HepG2 (cell line): Measurements from ENCODE around the gene ATG2A. TPM values are rescaled to one million over a fixed set of nuclear protein-coding genes. Genes with fewer than 3 reads are reported as not detected.

Source experiments
- ATF4 ChIP-seq, 2 experiments: fragments of 450-650 bp in 1 of 2; sonication (generic) in 1 of 2; formaldehyde crosslinking; IDR thresholded peaks; 2 replicates each; pipeline versions ENCODE4 v1.5.0 to v1.8.0; 2020 to 2022; ENCODE audit warnings: mild to moderate bottlenecking in 1 of 2, missing genetic modification reagents in 1 of 2
- ATF6 ChIP-seq: sonication (generic); formaldehyde crosslinking; conservative IDR thresholded peaks from 2 replicates; pipeline ENCODE4 v1.4.0; 2020; ENCODE audit warnings: missing genetic modification reagents
- CBX1 ChIP-seq: IDR thresholded peaks from one replicate; pipeline ENCODE4 v1.6.1; 2016; ENCODE audit warnings: antibody characterized with exemption, low read depth
- HNRNPK ChIP-seq: fragments of 200-400 bp; formaldehyde crosslinking; IDR thresholded peaks from 2 replicates; pipeline ENCODE4 v1.6.1; 2018; ENCODE audit warnings: low read length, low read depth, moderate library complexity, mild to moderate bottlenecking; ENCODE audit not compliant: poor library complexity, severe bottlenecking
- JUNB ChIP-seq: sonication (generic); formaldehyde crosslinking; IDR thresholded peaks from 2 replicates; pipeline ENCODE4 v1.8.0; 2022; ENCODE audit warnings: missing genetic modification reagents, mild to moderate bottlenecking, borderline replicate concordance
- KLF15 ChIP-seq: sonication (generic); formaldehyde crosslinking; IDR thresholded peaks from 2 replicates; pipeline ENCODE4 v1.8.1; 2023; ENCODE audit warnings: borderline replicate concordance, mild to moderate bottlenecking, inconsistent platforms, missing genetic modification reagents, mixed read lengths
- MIER2 ChIP-seq: IDR thresholded peaks from 2 replicates; pipeline ENCODE4 v1.6.1; 2016; ENCODE audit warnings: missing biosample characterization, missing genetic modification reagents
- MIER3 ChIP-seq: IDR thresholded peaks from 2 replicates; pipeline ENCODE4 v1.6.1; 2016; ENCODE audit warnings: missing compliant biosample characterization, borderline replicate concordance
- RBAK ChIP-seq: sonication (generic); formaldehyde crosslinking; IDR thresholded peaks from 2 replicates; pipeline ENCODE4 v1.5.1; 2020; ENCODE audit warnings: mild to moderate bottlenecking, missing genetic modification reagents
- ZNF329 ChIP-seq: sonication (generic); formaldehyde crosslinking; IDR thresholded peaks from 2 replicates; pipeline ENCODE4 v1.9.0; 2021; ENCODE audit warnings: low read depth, mild to moderate bottlenecking, missing genetic modification reagents
- ZNF350 ChIP-seq: sonication (generic); formaldehyde crosslinking; IDR thresholded peaks from 2 replicates; pipeline ENCODE4 v1.4.0; 2020; ENCODE audit warnings: mild to moderate bottlenecking, low read depth, missing genetic modification reagents, borderline replicate concordance
- ZNF646 ChIP-seq: sonication (generic); formaldehyde crosslinking; IDR thresholded peaks from 2 replicates; pipeline ENCODE4 v1.9.0; 2021; ENCODE audit warnings: mild to moderate bottlenecking, missing genetic modification reagents
- ZNF687 ChIP-seq: sonication (generic); formaldehyde crosslinking; IDR thresholded peaks from 2 replicates; pipeline ENCODE4 v1.5.1; 2020; ENCODE audit warnings: mild to moderate bottlenecking, missing genetic modification reagents, moderate library complexity
- ZNF790 ChIP-seq: sonication (generic); formaldehyde crosslinking; IDR thresholded peaks from 2 replicates; pipeline ENCODE4 v1.8.0; 2022; ENCODE audit warnings: missing genetic modification reagents, mild to moderate bottlenecking, borderline replicate concordance
- ZZZ3 ChIP-seq: sonication (generic); formaldehyde crosslinking; IDR thresholded peaks from 2 replicates; pipeline ENCODE4 v1.4.0; 2020; ENCODE audit warnings: missing genetic modification reagents, mild to moderate bottlenecking, borderline replicate concordance
- polyA plus RNA-seq, 8 experiments: library from polyadenylated mRNA; depleted of rRNA in 3 of 8; stranded (reverse) in 7 of 8; unstranded in 1 of 8; fragments of >200 nt; fragmentation: Illumina TruSeq in 4 of 8; extraction: Trizol in 4 of 8; gene quantifications; 2 replicates each; pipeline versions ENCODE4 v1.2.1 to v1.2.3, GENCODE V29; 2011 to 2016; ENCODE audit warnings: low read depth in 4 of 8, missing spikeins in 1 of 8, mixed read lengths in 1 of 8; ENCODE audit not compliant: insufficient read depth in 1 of 8
- total RNA-seq, 5 experiments: library from RNA; depleted of rRNA; stranded (reverse); fragments of >200 nt; fragmentation: Illumina TruSeq; extraction: Trizol; gene quantifications; 2 replicates each; pipeline ENCODE4 v1.2.3, GENCODE V29; 2016; ENCODE audit warnings: low read depth in 1 of 5

The ATG2A gene
- total and polyA plus RNA-seq, 2 of the 13 experiments (the other 11 are each of a cell fraction or from before 2014, with no cell fraction given), result 6.7 to 8.0 TPM

GRCh38 chr11:64934682-64935358, 17.8 kb upstream of the ATG2A start (continued):
- TF ChIP-seq JUNB (no peak), ATF6 (no peak), KLF15 (CRISPR knock-in tag) (no peak), ZNF329 (CRISPR knock-in tag) (0 out of 2 replicates have a peak, but pooled peaks have one; percentile 35), RBAK (CRISPR knock-in tag) (no peak), HNRNPK (no peak), MIER2 (CRISPR knock-in tag) (no peak), ZNF687 (CRISPR knock-in tag) (peak; percentile 97), ATF4 (CRISPR knock-in tag; IDR thresholded peaks at IDR 0.05) (no peak), ZNF350 (CRISPR knock-in tag) (peak; percentile 37; the same call in 1 of the 2 replicates), ZZZ3 (CRISPR knock-in tag) (no peak), ZNF646 (CRISPR knock-in tag) (peak; percentile 54; the same call in 1 of the 2 replicates), MIER3 (no peak), CBX1 (no peak), ZNF790 (CRISPR knock-in tag) (no peak)
